Limb (tissue), 2 donors: ENCODE measurements around the gene THEMIS.
"Not testable (repeated sequence)": the region's sequence is repeated elsewhere in the genome, so short reads cannot be mapped to it uniquely, and the experiment has no call there.

Experiments
- DNase-seq, 2 donors: peaks; one replicate each; pipeline ENCODE4 v3.0.0-alpha.2; 2016; ENCODE audit errors: extremely low spot score in 2 of 2

The THEMIS gene

DNA sequence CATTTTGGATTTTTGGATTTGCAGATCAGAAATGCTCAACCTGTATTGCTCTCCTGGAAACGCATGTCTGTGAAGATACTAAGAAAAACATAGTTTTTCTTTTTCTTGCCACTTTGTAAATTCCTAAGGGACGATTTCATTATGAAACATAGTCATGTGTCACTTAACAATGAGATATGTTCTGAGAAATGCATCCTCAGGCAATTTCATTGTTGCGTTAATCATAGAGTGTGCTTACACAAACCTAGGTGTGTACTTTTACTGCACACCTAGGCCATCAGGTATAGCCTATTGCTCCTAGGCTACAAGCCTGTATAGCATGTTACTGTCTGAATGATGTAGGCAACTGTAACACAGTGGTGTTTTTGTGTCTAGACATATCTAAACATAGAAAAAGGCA, 13.4 kb upstream of the THEMIS start:
- no peak for DNase-seq

- no peak for DNase-seq
Measured at GRCh38 chr6:127912914-127913313, 12.1 kb upstream of the THEMIS start.

- DNase-seq, result no peak
Measured at GRCh38 chr6:127907960-127908640, 7.2 kb upstream of the THEMIS start.

GRCh38 chr6:127904160-127904559, 3.3 kb upstream of the THEMIS start:
- no peak for DNase-seq

- DNase-seq, result no peak
Measured at GRCh38 chr6:127902933-127903332, 2.1 kb upstream of the THEMIS start.

DNA sequence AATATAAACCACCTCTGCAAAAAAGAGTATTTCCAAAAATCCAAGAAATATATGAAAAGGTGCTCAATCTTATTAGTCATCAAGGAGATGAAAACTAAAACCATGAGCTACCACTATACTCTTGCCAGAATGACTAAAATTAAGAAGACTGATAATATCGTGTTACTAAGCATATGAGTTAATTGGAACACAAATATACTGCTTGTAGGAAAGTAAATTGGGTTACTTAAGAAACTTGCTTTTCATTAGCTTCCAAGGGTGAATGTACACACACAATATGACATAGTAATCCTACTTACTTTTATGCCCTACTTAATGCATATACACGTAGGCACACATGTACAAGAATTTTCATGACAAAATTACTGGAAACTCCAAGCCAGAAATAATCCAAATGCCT, 3.4 kb downstream of the THEMIS start:
- DNase-seq, result no peak

GRCh38 chr6:127894051-127894450, 6.8 kb downstream of the THEMIS start:
- no peak for DNase-seq

DNA sequence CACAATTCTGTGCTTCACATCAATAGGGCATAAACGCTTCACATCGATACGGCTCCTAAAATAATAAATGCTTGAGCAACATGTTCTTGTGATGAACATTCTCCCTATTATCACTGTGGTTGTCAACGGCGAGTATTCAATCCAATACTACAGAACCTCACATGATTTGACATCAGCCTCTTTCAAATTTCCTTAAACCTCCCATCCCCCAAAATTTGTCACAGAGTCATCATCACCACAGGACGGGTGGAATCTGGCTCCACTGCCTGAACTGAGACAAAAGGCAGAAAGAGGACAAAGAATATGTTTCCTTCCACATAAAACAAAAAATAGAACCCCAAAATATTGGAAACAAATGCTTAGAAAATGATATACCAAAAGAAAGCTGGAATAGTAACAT, 7.3 kb downstream of the THEMIS start:
- no peak for DNase-seq

GRCh38 chr6:127891731-127892326, 9.0 kb downstream of the THEMIS start:
- DNase-seq, result no peak

GRCh38 chr6:127886603-127887002, 14.3 kb downstream of the THEMIS start:
- no peak for DNase-seq

GRCh38 chr6:127884134-127884533, 16.7 kb downstream of the THEMIS start:
- DNase-seq, result no peak

DNA sequence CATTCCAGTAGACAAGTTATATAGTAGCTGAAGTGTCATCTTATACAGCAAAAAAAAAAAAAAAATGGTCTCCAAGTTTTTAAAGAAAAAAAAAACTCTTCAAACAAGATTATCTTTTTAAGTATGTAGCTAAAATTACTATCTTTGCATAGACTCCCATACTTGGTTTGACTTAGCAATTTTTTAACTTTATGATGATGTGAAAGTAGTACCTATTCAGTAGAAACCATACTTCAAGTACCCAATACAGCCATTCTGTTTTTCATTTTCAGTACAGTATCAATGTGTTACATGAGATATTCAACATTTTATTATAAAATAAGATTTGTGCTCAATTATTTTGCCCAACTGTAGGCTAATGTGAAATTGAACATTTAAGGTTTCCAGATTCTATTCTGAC, 18.9 kb downstream of the THEMIS start:
- not testable (repeated sequence) for DNase-seq

GRCh38 chr6:127880429-127880828, 20.4 kb downstream of the THEMIS start:
- DNase-seq, result no peak

GRCh38 chr6:127879685-127880084, 21.2 kb downstream of the THEMIS start:
- peak; percentile 5 to 40 for DNase-seq

- no peak for DNase-seq
Measured at GRCh38 chr6:127878115-127878514, 22.7 kb downstream of the THEMIS start.

GRCh38 chr6:127877231-127877630, 23.6 kb downstream of the THEMIS start:
- DNase-seq, result no peak

- DNase-seq, result no peak
Measured at GRCh38 chr6:127869772-127870404, 31.0 kb downstream of the THEMIS start.

GRCh38 chr6:127869183-127869582, 31.7 kb downstream of the THEMIS start:
- DNase-seq, result no peak

GRCh38 chr6:127868338-127868737, 32.5 kb downstream of the THEMIS start:
- no peak for DNase-seq

DNA sequence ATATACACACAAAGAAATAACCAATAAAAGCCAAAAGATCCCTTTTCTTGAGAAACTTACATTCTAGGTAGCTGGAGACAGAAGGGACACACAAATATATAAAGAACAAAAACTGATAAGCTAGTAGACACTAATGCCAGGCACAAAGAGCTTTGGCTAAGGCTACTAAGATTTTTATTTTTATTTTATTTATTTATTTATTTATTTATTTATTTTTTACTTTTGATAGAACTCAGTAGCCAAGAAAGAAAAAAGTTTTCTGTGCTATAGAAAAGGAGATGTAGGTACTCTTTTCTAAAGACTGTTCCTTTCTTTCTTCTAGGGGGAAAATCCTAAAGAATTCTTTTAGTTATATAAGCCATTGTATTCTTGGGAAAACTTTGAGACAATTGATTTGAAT, 34.1 kb downstream of the THEMIS start:
- no peak for DNase-seq

DNA sequence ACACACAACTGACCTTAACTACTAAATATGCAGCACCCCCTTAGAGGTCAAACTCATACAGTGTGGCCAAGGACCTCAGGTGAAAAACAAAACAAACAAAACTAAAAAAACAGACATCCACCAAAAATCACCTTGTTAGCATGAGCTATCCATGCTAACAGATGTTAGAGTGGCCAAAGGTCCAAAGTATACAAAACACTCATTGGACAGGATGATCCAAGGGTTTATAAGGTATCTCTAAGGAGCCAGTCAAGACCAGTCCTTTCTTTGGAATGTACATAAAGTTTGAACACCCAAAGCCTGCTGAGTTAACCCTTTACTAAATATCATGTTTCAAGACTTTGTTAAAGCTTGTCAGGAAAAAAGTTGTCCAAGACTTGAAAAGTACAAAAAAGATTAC, 35.8 kb downstream of the THEMIS start:
- DNase-seq, result no peak

- DNase-seq, result no peak
Measured at GRCh38 chr6:127864701-127865100, 36.2 kb downstream of the THEMIS start.

DNA sequence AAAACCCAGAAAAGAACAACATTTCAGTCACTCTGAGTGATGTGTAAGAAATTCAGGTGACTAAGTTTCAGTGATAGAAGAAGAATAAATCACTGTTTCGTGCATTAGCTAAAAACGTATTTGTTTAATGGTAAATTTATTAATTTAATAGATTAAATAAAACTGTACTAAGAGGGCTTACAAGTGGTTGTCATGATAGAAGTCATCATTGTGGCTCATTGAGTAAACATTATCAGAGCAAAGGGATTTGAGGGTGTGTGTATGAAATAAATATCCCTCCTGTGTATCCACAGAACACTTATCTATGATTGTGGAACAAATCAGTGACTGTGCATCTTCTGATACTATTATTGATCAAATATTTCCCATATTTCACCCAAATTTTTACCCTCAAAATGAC, 40.1 kb downstream of the THEMIS start:
- DNase-seq, result no peak
